Heart left ventricle (tissue), 13 donors: Measurements from ENCODE around the gene COQ5.

Source experiments
- POLR2A ChIP-seq, 2 donors: fragments of 450-650 bp; IDR thresholded peaks; one replicate each; pipeline ENCODE4 v1.6.1; 2017; ENCODE audit warnings: antibody characterized with exemption in 2 of 2, mild to moderate bottlenecking in 2 of 2, moderate library complexity in 2 of 2
- TF ChIP-seq, protein P1 (sequence below), 12 donors: fragments of 200-600 bp; sonication (generic) in 4 of 12; IDR thresholded peaks; one replicate each; pipeline versions ENCODE4 v1.5.0 to v1.8.0; 2018 to 2022; ENCODE audit warnings: antibody characterized with exemption in 12 of 12, mild to moderate bottlenecking in 5 of 12
- donor health status: ischemic (EF 13 %, LVEDD 7.1; RV severe dilation, severe dysfunction).
- donor health status: DM: no; HTN: yes; CAD: no.
- donor health status: DM: no; HTN: no; CAD: no.
- donor health status: ischemic (EF 25% LVEDD 6.9; RV normal size, moderate dysfunction).
- donor health status: ischemic (EF 25% LVEDD 5.7; RV mildly dilated, moderate dysfunction).
- donor health status: ischemic (EF 35%, LVEDD 5.7; RV mildly dilated, moderate dysfunction).
- donor health status: nonischemic (EF 11% LVEDD 7.7; RV severe dilation, severe dysfunction).
- donor health status: DM: yes; HTN: yes; CAD: no.
- donor health status: PGD.
- donor health status: ischemic (EF 29% LVEDD 5.4; RV normal size, mild dysfunction).
- donor health status: nonischemic (EF 23%, LVEDD 6.1; RV moderate dilation, normal function).

DNA sequence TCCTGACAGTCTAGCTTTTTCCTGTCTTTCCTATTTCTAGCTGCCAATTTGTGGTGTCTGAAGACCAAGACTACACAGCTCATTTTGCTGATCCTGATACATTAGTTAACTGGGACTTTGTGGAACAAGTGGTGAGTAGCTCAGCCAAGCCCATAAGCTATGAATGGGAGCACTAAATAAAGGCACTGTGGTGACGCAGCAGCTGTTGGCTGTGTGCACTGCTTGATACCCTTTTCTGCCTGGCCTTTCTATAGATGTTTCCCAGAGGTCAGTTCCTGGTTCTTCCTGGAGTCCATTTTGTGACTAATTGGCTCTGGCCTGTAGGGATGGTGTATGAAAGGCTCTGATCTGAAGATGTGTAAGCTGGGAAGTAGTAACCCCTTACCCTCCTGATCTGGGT, 25.7 kb upstream of the COQ5 start:
- TF ChIP-seq, protein P1, sequence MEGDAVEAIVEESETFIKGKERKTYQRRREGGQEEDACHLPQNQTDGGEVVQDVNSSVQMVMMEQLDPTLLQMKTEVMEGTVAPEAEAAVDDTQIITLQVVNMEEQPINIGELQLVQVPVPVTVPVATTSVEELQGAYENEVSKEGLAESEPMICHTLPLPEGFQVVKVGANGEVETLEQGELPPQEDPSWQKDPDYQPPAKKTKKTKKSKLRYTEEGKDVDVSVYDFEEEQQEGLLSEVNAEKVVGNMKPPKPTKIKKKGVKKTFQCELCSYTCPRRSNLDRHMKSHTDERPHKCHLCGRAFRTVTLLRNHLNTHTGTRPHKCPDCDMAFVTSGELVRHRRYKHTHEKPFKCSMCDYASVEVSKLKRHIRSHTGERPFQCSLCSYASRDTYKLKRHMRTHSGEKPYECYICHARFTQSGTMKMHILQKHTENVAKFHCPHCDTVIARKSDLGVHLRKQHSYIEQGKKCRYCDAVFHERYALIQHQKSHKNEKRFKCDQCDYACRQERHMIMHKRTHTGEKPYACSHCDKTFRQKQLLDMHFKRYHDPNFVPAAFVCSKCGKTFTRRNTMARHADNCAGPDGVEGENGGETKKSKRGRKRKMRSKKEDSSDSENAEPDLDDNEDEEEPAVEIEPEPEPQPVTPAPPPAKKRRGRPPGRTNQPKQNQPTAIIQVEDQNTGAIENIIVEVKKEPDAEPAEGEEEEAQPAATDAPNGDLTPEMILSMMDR (IDR thresholded peaks at IDR 0.05): no peak
- TF ChIP-seq POLR2A (IDR thresholded peaks at IDR 0.05): no peak
